ENCODE results near the gene DMGDH. TPM values are rescaled to one million over a fixed set of nuclear protein-coding genes. Genes with fewer than 3 reads are reported as not detected.

DMGDH gene
- total and polyA plus RNA-seq, 10 of the 15 experiments (the other 5 are each of a cell fraction or from before 2014, with no cell fraction given): 0.22 to 1.5 (median 0.44) TPM; not detected in 3

- FAIRE-seq (no peak), DNase-seq (ENCODE audit: low read depth, low spot score) (no peak), ATAC-seq (no peak)
- Histone ChIP-seq H3K4me3 (no peak overlapping the region), H2AFZ (ENCODE audit: control insufficient read depth, low read depth, low read length) (no peak overlapping the region), H3K9ac (ENCODE audit: control insufficient read depth, insufficient read depth, low read length) (no peak overlapping the region), H3K9me3 (replicated peaks; ENCODE audit: control insufficient read depth, insufficient read depth, low read length) (no peaks in the 10 kb centered on the region), H3K36me3 (ENCODE audit: control insufficient read depth in 2 of 2, insufficient read depth in 2 of 2, low read length in 1 of 2) (no peaks in the 10 kb centered on the region), H4K20me1 (ENCODE audit: control insufficient read depth, insufficient read depth) (no peaks in the 10 kb centered on the region), H3K79me2 (ENCODE audit: control insufficient read depth, insufficient read depth, low read length) (no peaks in the 10 kb centered on the region), H3K4me1 (ENCODE audit: control insufficient read depth, insufficient read depth, low read length) (no peaks in the 10 kb centered on the region), H3K27ac (ENCODE audit: control insufficient read depth, insufficient read depth) (no peak overlapping the region), H3K4me2 (ENCODE audit: control insufficient read depth, insufficient read depth) (no peak overlapping the region), H3K27me3 (replicated peaks in 1 of 2; ENCODE audit: control insufficient read depth in 2 of 2, insufficient read depth in 2 of 2, low read length in 1 of 2) (no peaks in the 10 kb centered on the region; a peak in 1 of 4 replicates)
- RAD21 ChIA-PET (ENCODE audit: unreplicated experiment): interaction anchor here (0.6 to 2.1 kb wide), 3 partner anchors 10 to 1014 kb away, joined by 3 to 6 read pairs (median 3); no protein-coding TSS in a partner anchor
- SMC1A ChIA-PET (ENCODE audit: uncharacterized antibody, unreplicated experiment): interaction anchor here (2.1 to 12.4 kb wide), 2 partner anchors 10 to 99 kb away, joined by 15 to 359 read pairs; no protein-coding TSS in a partner anchor
- CTCF ChIA-PET: interaction anchor here (3.0 to 13.5 kb wide), 2 partner anchors 10 to 98 kb away, joined by 25 to 658 read pairs; no protein-coding TSS in a partner anchor
- in situ Hi-C loops (cut with MboI) (no loop called here), intact Hi-C loops (cut with micrococcal nuclease; ENCODE audit: unreplicated experiment) (no loop called here)
- POLR2A ChIA-PET: interaction anchor here (0.6 kb wide), 1 partner anchor 1459 kb away, joined by 3 read pairs; no protein-coding TSS in a partner anchor
- TF ChIP-seq LARP7 (IDR thresholded peaks at IDR 0.05): no peak
- TF ChIP-seq ZNF274 (IDR thresholded peaks at IDR 0.05; ENCODE audit: insufficient read depth, insufficient read length): no peak
- no peak for TF ChIP-seq RFX5 (IDR thresholded peaks at IDR 0.05; ENCODE audit: low read depth, low read length)
- no peak for TF ChIP-seq SUPT20H (IDR thresholded peaks at IDR 0.05; ENCODE audit: borderline replicate concordance, control insufficient read depth, low read depth, low read length)
- no peak for TF ChIP-seq PBX3 (IDR thresholded peaks at IDR 0.05; ENCODE audit: insufficient replicate concordance, low read depth, low read length)
- no TSS peak for BruUV-seq (replicated peaks)
- 75% methylated on average over 11 of the region's 11 CpGs for WGBS (ENCODE audit: insufficient coverage, insufficient replicate concordance, low lambda C conversion rate, missing lambda C conversion rate)
These were observed 38.6 kb downstream of the DMGDH start for GRCh38 chr5:79030663-79031484.

Data from GM12878 (cell line).